GM12891 (cell line): ENCODE measurements around the gene GSTA5.

Experiments
- POLR2A ChIP-seq: IDR thresholded peaks from 2 replicates; pipeline ENCODE4 v1.6.1; 2011; ENCODE audit warnings: low read depth, low read length, control low read depth
- POLR2AphosphoS5 ChIP-seq: IDR thresholded peaks from 2 replicates; pipeline ENCODE4 v1.6.1; 2011; ENCODE audit warnings: low read depth, low read length, control low read depth
- TAF1 ChIP-seq: IDR thresholded peaks from 2 replicates; pipeline ENCODE4 v1.6.1; 2011; ENCODE audit warnings: low read depth, low read length, control low read depth

DNA sequence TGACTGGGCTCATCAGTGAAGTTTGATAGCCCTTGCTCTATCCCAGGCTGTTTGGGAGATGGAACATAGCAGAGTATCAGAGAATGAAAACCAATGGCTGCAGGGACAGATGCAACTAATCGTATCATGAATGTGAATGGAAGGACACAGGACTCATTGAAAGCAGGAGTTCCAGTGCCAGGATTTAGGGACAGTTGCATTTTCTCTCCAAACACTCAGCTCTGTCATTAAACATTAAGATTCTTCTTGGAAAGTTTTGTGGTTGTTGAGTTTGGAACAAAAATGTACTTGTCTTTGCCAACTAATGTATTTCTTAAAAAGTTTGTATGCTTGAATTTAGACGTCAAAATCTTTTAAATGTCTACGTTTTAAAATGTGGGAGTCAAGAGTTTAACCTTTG, 31.0 kb upstream of the GSTA5 start:
- TF ChIP-seq POLR2A, result no peak
- TF ChIP-seq TAF1, result no peak
- no peak for TF ChIP-seq POLR2AphosphoS5
